Endothelial cell of umbilical vein (primary cell): ENCODE data around the gene KSR1.

Experiments used
- EZH2 ChIP-seq: IDR thresholded peaks from 2 replicates; pipeline ENCODE4 v1.6.1; 2012; ENCODE audit warnings: borderline replicate concordance, low read depth, mild to moderate bottlenecking, moderate library complexity, low read length, inconsistent platforms; ENCODE audit not compliant: severe bottlenecking
- GATA2 ChIP-seq: IDR thresholded peaks from 2 replicates; pipeline ENCODE4 v1.7.0; 2011; ENCODE audit warnings: low read depth, mild to moderate bottlenecking, moderate library complexity, mixed read lengths, low read length; ENCODE audit not compliant: insufficient read length, insufficient read depth
- JUN ChIP-seq: IDR thresholded peaks from 2 replicates; pipeline ENCODE4 v1.6.1; 2011; ENCODE audit warnings: borderline replicate concordance, low read depth; ENCODE audit not compliant: insufficient read length, insufficient read depth
- MYC ChIP-seq: IDR thresholded peaks from one replicate; pipeline ENCODE4 v1.6.1; 2011; ENCODE audit warnings: mild to moderate bottlenecking, low read depth, low read length
- POLR2A ChIP-seq: IDR thresholded peaks from 2 replicates; pipeline ENCODE4 v1.6.1; 2012; ENCODE audit warnings: low read depth, mild to moderate bottlenecking, control low read depth, low read length
- POLR2AphosphoS5 ChIP-seq: IDR thresholded peaks from 2 replicates; pipeline ENCODE4 v1.6.1; 2012; ENCODE audit warnings: low read depth, mild to moderate bottlenecking, control low read depth, low read length, moderate library complexity; ENCODE audit not compliant: insufficient read depth
- TF ChIP-seq, protein P1 (sequence below), 2 donors: IDR thresholded peaks; 1 replicate in 1 of 2; 2 replicates in 1 of 2; pipeline ENCODE4 v1.5.1; 2011; ENCODE audit warnings: low read length in 2 of 2, mild to moderate bottlenecking in 2 of 2, moderate library complexity in 2 of 2, control low read depth in 1 of 2, inconsistent platforms in 1 of 2, low read depth in 1 of 2; ENCODE audit not compliant: insufficient read depth in 1 of 2; ENCODE audit errors: extremely low read depth in 1 of 2

DNA sequence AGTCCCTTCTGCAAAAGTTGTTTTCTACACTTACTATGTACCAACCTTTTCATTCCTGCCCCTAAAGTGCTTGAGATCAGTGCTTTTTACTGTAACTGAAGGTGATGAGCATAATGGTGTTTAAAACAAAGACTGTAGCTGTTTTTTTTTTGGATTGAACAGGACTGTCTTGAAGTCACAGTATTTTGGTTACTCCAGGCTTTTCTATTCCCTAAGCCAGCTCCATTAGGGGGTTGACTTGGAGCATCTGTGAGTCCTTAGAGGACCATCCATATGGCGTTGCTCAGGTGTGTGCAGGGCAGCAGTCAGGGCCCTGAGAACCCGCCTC is 145.7 kb downstream of the KSR1 start:
- TF ChIP-seq POLR2A, result no peak
- TF ChIP-seq, protein P1, sequence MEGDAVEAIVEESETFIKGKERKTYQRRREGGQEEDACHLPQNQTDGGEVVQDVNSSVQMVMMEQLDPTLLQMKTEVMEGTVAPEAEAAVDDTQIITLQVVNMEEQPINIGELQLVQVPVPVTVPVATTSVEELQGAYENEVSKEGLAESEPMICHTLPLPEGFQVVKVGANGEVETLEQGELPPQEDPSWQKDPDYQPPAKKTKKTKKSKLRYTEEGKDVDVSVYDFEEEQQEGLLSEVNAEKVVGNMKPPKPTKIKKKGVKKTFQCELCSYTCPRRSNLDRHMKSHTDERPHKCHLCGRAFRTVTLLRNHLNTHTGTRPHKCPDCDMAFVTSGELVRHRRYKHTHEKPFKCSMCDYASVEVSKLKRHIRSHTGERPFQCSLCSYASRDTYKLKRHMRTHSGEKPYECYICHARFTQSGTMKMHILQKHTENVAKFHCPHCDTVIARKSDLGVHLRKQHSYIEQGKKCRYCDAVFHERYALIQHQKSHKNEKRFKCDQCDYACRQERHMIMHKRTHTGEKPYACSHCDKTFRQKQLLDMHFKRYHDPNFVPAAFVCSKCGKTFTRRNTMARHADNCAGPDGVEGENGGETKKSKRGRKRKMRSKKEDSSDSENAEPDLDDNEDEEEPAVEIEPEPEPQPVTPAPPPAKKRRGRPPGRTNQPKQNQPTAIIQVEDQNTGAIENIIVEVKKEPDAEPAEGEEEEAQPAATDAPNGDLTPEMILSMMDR (IDR thresholded peaks at IDR 0.05; ENCODE audit: extremely low read depth in 1 of 2, insufficient read depth in 1 of 2, low read depth in 1 of 2, low read length in 2 of 2), result no peak
- no peak for TF ChIP-seq GATA2
- no peak for TF ChIP-seq POLR2AphosphoS5
- no peak for TF ChIP-seq EZH2
- no peak for TF ChIP-seq JUN
- TF ChIP-seq MYC, result no peak
